HepG2 (cell line): ENCODE measurements around the gene FBXW8. TPM values are rescaled to one million over a fixed set of nuclear protein-coding genes. Genes with fewer than 3 reads are reported as not detected.

ENCODE experiments used
- IKZF1 ChIP-seq: fragments of 450-650 bp; IDR thresholded peaks from 2 replicates; pipeline ENCODE4 v1.7.1; 2016
- MAX ChIP-seq: IDR thresholded peaks from 2 replicates; pipeline ENCODE4 v1.6.1; 2012; ENCODE audit warnings: inconsistent platforms
- MYC ChIP-seq: sonication (generic); formaldehyde crosslinking; IDR thresholded peaks from 2 replicates; pipeline ENCODE4 v1.9.0; 2021; ENCODE audit warnings: missing genetic modification reagents, borderline replicate concordance
- SNAPC5 ChIP-seq: sonication (generic); formaldehyde crosslinking; IDR thresholded peaks from 2 replicates; pipeline ENCODE4 v1.8.1; 2023; ENCODE audit warnings: mild to moderate bottlenecking, missing genetic modification reagents, borderline replicate concordance
- SSRP1 ChIP-seq: IDR thresholded peaks from 2 replicates; pipeline ENCODE4 v1.6.1; 2016; ENCODE audit warnings: control low read depth
- STAG1 ChIP-seq: sonication (generic); formaldehyde crosslinking; IDR thresholded peaks from 2 replicates; pipeline ENCODE4 v1.4.0; 2020; ENCODE audit warnings: missing genetic modification reagents
- TAF15 ChIP-seq: fragments of 200-400 bp; formaldehyde crosslinking; IDR thresholded peaks from one replicate; pipeline ENCODE4 v1.6.1; 2018; ENCODE audit warnings: mild to moderate bottlenecking, low read depth, low read length; ENCODE audit not compliant: poor library complexity, severe bottlenecking
- TP53 ChIP-seq: sonication (generic); formaldehyde crosslinking; conservative IDR thresholded peaks from 2 replicates; pipeline ENCODE4 v1.4.0; 2020; ENCODE audit warnings: missing genetic modification reagents
- WIZ ChIP-seq: sonication (generic); formaldehyde crosslinking; IDR thresholded peaks from 2 replicates; pipeline ENCODE4 v1.5.1; 2020; ENCODE audit warnings: mild to moderate bottlenecking, missing genetic modification reagents
- ZBTB7A ChIP-seq: sonication (generic); formaldehyde crosslinking; IDR thresholded peaks from 2 replicates; pipeline ENCODE4 v1.8.0; 2022; ENCODE audit warnings: mild to moderate bottlenecking, missing genetic modification reagents
- ZNF430 ChIP-seq: sonication (generic); formaldehyde crosslinking; IDR thresholded peaks from 2 replicates; pipeline ENCODE4 v1.9.0; 2021; ENCODE audit warnings: mild to moderate bottlenecking, missing genetic modification reagents
- ZNF678 ChIP-seq: sonication (generic); formaldehyde crosslinking; IDR thresholded peaks from 2 replicates; pipeline ENCODE4 v1.4.0; 2020; ENCODE audit warnings: mild to moderate bottlenecking, missing genetic modification reagents
- ZNF768 ChIP-seq: sonication (generic); formaldehyde crosslinking; IDR thresholded peaks from 2 replicates; pipeline ENCODE4 v1.4.0; 2020; ENCODE audit warnings: missing genetic modification reagents
- ZSCAN21 ChIP-seq: sonication (generic); formaldehyde crosslinking; IDR thresholded peaks from 2 replicates; pipeline ENCODE4 v1.8.0; 2022; ENCODE audit warnings: mild to moderate bottlenecking, missing genetic modification reagents, moderate library complexity, borderline replicate concordance
- polyA plus RNA-seq, 8 experiments: library from polyadenylated mRNA; depleted of rRNA in 3 of 8; stranded (reverse) in 7 of 8; unstranded in 1 of 8; fragments of >200 nt; fragmentation: Illumina TruSeq in 4 of 8; extraction: Trizol in 4 of 8; gene quantifications; 2 replicates each; pipeline versions ENCODE4 v1.2.1 to v1.2.3, GENCODE V29; 2011 to 2016; ENCODE audit warnings: low read depth in 4 of 8, missing spikeins in 1 of 8, mixed read lengths in 1 of 8; ENCODE audit not compliant: insufficient read depth in 1 of 8
- total RNA-seq, 5 experiments: library from RNA; depleted of rRNA; stranded (reverse); fragments of >200 nt; fragmentation: Illumina TruSeq; extraction: Trizol; gene quantifications; 2 replicates each; pipeline ENCODE4 v1.2.3, GENCODE V29; 2016; ENCODE audit warnings: low read depth in 1 of 5

FBXW8 gene
- total and polyA plus RNA-seq, 2 of the 13 experiments (the other 11 are each of a cell fraction or from before 2014, with no cell fraction given) = 5.1 to 5.9 TPM

GRCh38 chr12:117022465-117022864 is 111.7 kb downstream of the FBXW8 start (continued):
- TF ChIP-seq SSRP1 (CRISPR knock-in tag) (no peak), MAX (no peak), TP53 (CRISPR knock-in tag) (no peak), WIZ (CRISPR knock-in tag) (no peak), STAG1 (no peak), TAF15 (no peak), MYC (CRISPR knock-in tag) (no peak), ZNF768 (CRISPR knock-in tag) (no peak), IKZF1 (no peak), SNAPC5 (CRISPR knock-in tag) (no peak), ZNF678 (CRISPR knock-in tag) (no peak), ZSCAN21 (CRISPR knock-in tag) (no peak), ZBTB7A (CRISPR knock-in tag) (no peak), ZNF430 (CRISPR knock-in tag) (no peak)
